Astrocyte (in vitro differentiated cells and primary cell): ENCODE measurements around the gene NUBP2. TPM values are rescaled to one million over a fixed set of nuclear protein-coding genes. Genes with fewer than 3 reads are reported as not detected.
A peak's percentile ranks its signal among the peaks of the same experiment; 100 is the strongest.

Experiments used
- DNase-seq: peaks from one replicate; pipeline ENCODE4 v3.0.0-alpha.2; 2010; ENCODE audit warnings: low read depth
- FAIRE-seq: peaks from 2 replicates; lab custom pipeline; 2011; peaks lifted over from hg19 to GRCh38; lab: Jason Lieb, UNC
- H2AFZ ChIP-seq: 2 replicates; pipeline ENCODE4 v1.6.0; 2012; ENCODE audit warnings: low read depth, low read length, inconsistent platforms
- H3K27ac ChIP-seq: 2 replicates; pipeline ENCODE4 v1.5.1; 2011; ENCODE audit warnings: low read depth, low read length, inconsistent platforms
- H3K27me3 ChIP-seq: 2 replicates; pipeline ENCODE4 v1.6.0; 2011; ENCODE audit warnings: low read length, inconsistent platforms; ENCODE audit not compliant: insufficient read depth
- H3K36me3 ChIP-seq: 2 replicates; pipeline ENCODE4 v1.5.1; 2011; ENCODE audit warnings: low read length, inconsistent platforms; ENCODE audit not compliant: insufficient read depth
- H3K4me1 ChIP-seq: 2 replicates; pipeline ENCODE4 v1.5.1; 2011; ENCODE audit warnings: low read length, inconsistent platforms; ENCODE audit not compliant: insufficient read depth
- H3K4me2 ChIP-seq: 2 replicates; pipeline ENCODE4 v1.6.0; 2012; ENCODE audit warnings: low read length, inconsistent platforms
- H3K4me3 ChIP-seq: 2 replicates; pipeline ENCODE4 v1.5.1; 2011; ENCODE audit warnings: low read depth, mild to moderate bottlenecking, low read length, inconsistent platforms; ENCODE audit not compliant: insufficient read depth
- H3K79me2 ChIP-seq: 2 replicates; pipeline ENCODE4 v1.6.0; 2012; ENCODE audit warnings: mild to moderate bottlenecking, low read length, inconsistent platforms; ENCODE audit not compliant: insufficient read depth
- H3K9ac ChIP-seq: 2 replicates; pipeline ENCODE4 v1.6.0; 2012; ENCODE audit warnings: mild to moderate bottlenecking, low read length, inconsistent platforms
- H3K9me3 ChIP-seq: 2 replicates; pipeline ENCODE4 v1.5.1; 2012; ENCODE audit warnings: low read depth, mild to moderate bottlenecking, low read length, inconsistent platforms; ENCODE audit not compliant: insufficient read depth
- H4K20me1 ChIP-seq: 2 replicates; pipeline ENCODE4 v1.6.0; 2012; ENCODE audit warnings: low read length, inconsistent platforms; ENCODE audit not compliant: insufficient read depth
- H3K27ac Mint-ChIP-seq: one replicate; pipeline ENCODE4 v1.8.0; 2021; ENCODE audit warnings: mild to moderate bottlenecking, mixed read lengths; ENCODE audit not compliant: unreplicated experiment
- H3K27me3 Mint-ChIP-seq: one replicate; pipeline ENCODE4 v1.8.0; 2021; ENCODE audit warnings: low read depth, mixed read lengths; ENCODE audit not compliant: unreplicated experiment
- H3K36me3 Mint-ChIP-seq: one replicate; pipeline ENCODE4 v1.8.0; 2021; ENCODE audit warnings: low read depth, mixed read lengths; ENCODE audit not compliant: unreplicated experiment
- H3K4me1 Mint-ChIP-seq: one replicate; pipeline ENCODE4 v1.8.0; 2021; ENCODE audit warnings: low read depth, mixed read lengths; ENCODE audit not compliant: unreplicated experiment
- H3K4me3 Mint-ChIP-seq: one replicate; pipeline ENCODE4 v1.8.0; 2021; ENCODE audit warnings: mild to moderate bottlenecking, moderate library complexity, mixed read lengths; ENCODE audit not compliant: unreplicated experiment
- H3K9me3 Mint-ChIP-seq: one replicate; pipeline ENCODE4 v1.8.0; 2021; ENCODE audit warnings: mild to moderate bottlenecking, mixed read lengths; ENCODE audit not compliant: unreplicated experiment
- EZH2 ChIP-seq: IDR thresholded peaks from 2 replicates; pipeline ENCODE4 v1.6.1; 2012; ENCODE audit warnings: mild to moderate bottlenecking, low read length, inconsistent platforms; ENCODE audit not compliant: insufficient read depth
- total RNA-seq: library from RNA; stranded (reverse); gene quantifications from 2 replicates; pipeline ENCODE4 v1.2.1, GENCODE V29; 2021
- TF ChIP-seq, protein P1 (sequence below): IDR thresholded peaks from 2 replicates; pipeline ENCODE4 v1.5.1; 2011; ENCODE audit warnings: low read depth, mild to moderate bottlenecking, inconsistent platforms, low read length, moderate library complexity; ENCODE audit not compliant: insufficient read depth

The NUBP2 gene
- total RNA-seq, 1 donor from 2014 or later: 41.4 TPM

DNA sequence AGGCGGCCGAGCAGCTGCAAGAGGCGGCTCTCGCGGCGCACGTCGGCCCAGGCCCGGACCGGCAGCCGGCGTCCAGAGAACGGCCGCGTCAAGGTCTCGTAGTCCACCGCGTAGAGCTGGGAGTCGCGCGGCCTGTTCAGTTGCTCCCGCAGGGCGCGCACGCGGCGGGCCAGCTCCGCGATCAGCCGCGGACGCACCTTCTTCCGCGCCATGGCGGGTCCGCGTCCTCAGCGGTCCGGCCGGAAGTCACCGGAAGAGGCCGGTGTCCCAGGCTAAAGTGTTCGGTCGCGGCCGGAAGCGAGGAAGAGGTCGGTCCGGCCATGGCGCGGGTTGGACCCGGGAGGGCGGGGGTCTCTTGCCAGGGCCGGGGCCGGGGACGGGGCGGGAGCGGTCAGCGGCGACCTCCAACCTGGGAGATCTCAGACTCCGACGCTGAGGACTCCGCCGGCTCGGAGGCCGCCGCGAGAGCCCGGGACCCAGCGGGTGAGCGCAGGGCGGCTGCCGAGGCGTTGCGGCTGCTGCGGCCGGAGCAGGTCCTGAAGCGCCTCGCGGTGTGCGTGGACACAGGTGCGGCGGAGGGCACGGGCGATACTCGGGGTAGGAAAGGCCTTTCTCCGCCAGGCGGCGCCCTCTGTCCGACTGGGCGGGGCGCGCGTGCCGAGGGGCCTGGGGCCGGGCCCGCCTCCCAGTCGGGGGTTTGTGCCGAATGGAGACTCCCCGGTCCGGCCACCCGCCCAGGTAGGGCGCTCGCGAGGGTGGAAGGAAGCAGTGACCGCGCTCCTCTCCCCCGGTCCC lies 9.7 kb upstream of the NUBP2 start, which contains the start of gene MRPS34:
Gene MRPS34, minus strand, starts transcription at position 227 of the 795 bp plus-strand sequence. Its CDS starts 15 bp downstream, at position 212.
- peak within 1 kb of the TSS; percentile 71 for H3K27ac ChIP-seq
- H3K79me2 ChIP-seq: peaks cover 39% of the 10 kb centered on the region
- peak within 1 kb of the TSS; percentile 80 for H2AFZ ChIP-seq
- peak within 1 kb of the TSS; percentile 91 for H3K9ac ChIP-seq
- peaks cover 48% of the 10 kb centered on the region for H4K20me1 ChIP-seq
- TF ChIP-seq EZH2: no peak
- TF ChIP-seq, protein P1, sequence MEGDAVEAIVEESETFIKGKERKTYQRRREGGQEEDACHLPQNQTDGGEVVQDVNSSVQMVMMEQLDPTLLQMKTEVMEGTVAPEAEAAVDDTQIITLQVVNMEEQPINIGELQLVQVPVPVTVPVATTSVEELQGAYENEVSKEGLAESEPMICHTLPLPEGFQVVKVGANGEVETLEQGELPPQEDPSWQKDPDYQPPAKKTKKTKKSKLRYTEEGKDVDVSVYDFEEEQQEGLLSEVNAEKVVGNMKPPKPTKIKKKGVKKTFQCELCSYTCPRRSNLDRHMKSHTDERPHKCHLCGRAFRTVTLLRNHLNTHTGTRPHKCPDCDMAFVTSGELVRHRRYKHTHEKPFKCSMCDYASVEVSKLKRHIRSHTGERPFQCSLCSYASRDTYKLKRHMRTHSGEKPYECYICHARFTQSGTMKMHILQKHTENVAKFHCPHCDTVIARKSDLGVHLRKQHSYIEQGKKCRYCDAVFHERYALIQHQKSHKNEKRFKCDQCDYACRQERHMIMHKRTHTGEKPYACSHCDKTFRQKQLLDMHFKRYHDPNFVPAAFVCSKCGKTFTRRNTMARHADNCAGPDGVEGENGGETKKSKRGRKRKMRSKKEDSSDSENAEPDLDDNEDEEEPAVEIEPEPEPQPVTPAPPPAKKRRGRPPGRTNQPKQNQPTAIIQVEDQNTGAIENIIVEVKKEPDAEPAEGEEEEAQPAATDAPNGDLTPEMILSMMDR: peak; percentile 21
- peak within 1 kb of the TSS; percentile 98 for H3K27ac Mint-ChIP-seq
- H3K4me3 Mint-ChIP-seq: peak within 1 kb of the TSS; percentile 91
- H3K4me2 ChIP-seq: peak within 1 kb of the TSS; percentile 91
- FAIRE-seq (no peak), DNase-seq (peak; percentile 75)
- H3K4me1 Mint-ChIP-seq: peaks cover 6% of the 10 kb centered on the region
- no peaks in the 10 kb centered on the region for H3K27me3 ChIP-seq
- H3K27me3 Mint-ChIP-seq: no peaks in the 10 kb centered on the region
- H3K36me3 ChIP-seq: no peaks in the 10 kb centered on the region
- peaks cover 26% of the 10 kb centered on the region for H3K4me1 ChIP-seq
- H3K4me3 ChIP-seq: peak within 1 kb of the TSS; percentile 66
- H3K36me3 Mint-ChIP-seq: no peaks in the 10 kb centered on the region
- no peaks in the 10 kb centered on the region for H3K9me3 Mint-ChIP-seq
- no peaks in the 10 kb centered on the region for H3K9me3 ChIP-seq

DNA sequence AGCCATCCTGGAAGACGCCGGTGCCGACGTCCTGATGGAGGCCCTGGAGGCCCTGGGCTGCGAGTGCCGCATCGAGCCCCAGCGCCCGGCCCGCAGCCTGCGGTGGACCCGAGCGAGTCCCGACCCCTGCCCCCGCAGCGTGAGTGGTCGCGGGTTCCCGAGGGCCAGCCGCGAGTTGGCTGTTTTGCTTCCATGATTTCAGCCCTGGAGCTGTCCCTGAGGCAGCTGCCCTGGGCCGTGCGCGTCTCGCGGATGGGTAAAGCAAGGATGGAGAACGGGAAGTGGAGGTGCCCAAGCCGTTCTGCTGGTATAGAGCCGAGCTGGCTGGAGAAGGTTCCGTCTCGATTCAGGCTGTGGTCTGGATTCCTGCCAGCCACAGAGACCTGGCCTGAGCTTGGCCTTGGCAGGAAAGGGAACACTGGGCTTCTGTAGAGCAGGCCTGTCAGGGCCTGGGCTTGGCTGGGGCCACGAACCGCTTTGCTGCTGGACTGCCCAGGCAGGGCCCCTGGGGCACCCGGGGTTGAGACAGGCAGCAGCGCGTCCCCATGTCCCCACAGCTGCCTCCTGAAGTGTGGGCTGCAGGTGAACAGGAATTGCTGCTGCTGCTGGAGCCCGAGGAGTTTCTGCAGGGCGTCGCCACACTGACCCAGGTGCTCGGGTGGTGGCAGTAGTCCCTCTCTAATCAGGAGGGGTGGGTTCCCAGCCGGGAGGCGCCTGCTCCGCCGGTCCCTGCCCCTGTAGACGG lies 8.9 kb upstream of the NUBP2 start:
- Histone ChIP-seq H3K4me3 (peak overlapping the region; percentile 66), H3K36me3 (no peaks in the 10 kb centered on the region), H3K4me1 (peaks cover 26% of the 10 kb centered on the region), H2AFZ (peak overlapping the region; percentile 71), H3K9me3 (no peaks in the 10 kb centered on the region), H3K4me2 (peak overlapping the region; percentile 91), H3K27me3 (no peaks in the 10 kb centered on the region), H3K9ac (peak overlapping the region; percentile 91), H3K27ac (peak overlapping the region; percentile 71), H4K20me1 (peaks cover 43% of the 10 kb centered on the region), H3K79me2 (peaks cover 39% of the 10 kb centered on the region)
- no peaks in the 10 kb centered on the region for H3K9me3 Mint-ChIP-seq
- TF ChIP-seq EZH2: no peak
- TF ChIP-seq, protein P1: no peak
- no peak for FAIRE-seq
- peak overlapping the region; percentile 83 for H3K27ac Mint-ChIP-seq
- H3K27me3 Mint-ChIP-seq: no peaks in the 10 kb centered on the region
- no peak for DNase-seq
- H3K36me3 Mint-ChIP-seq: no peaks in the 10 kb centered on the region
- H3K4me1 Mint-ChIP-seq: peaks cover 6% of the 10 kb centered on the region
- H3K4me3 Mint-ChIP-seq: peak overlapping the region; percentile 86
